HG02885 (cell line): Measurements from ENCODE around the gene PARK7.

Experiments
- ATAC-seq: cut with Tn5 transposase; IDR thresholded peaks from one replicate; pipeline ENCODE4 v1.9.1; 2021; ENCODE audit warnings: mild to moderate bottlenecking; ENCODE audit not compliant: unreplicated experiment, poor library complexity

Gene PARK7

GRCh38 chr1:8004803-8005573 lies 43.5 kb downstream of the PARK7 start:
- ATAC-seq, result no peak

- no peak for ATAC-seq
Observed at GRCh38 chr1:8006037-8006963, 44.8 kb downstream of the PARK7 start.

- ATAC-seq, result no peak
Observed at GRCh38 chr1:8009043-8010002, 47.8 kb downstream of the PARK7 start.

DNA sequence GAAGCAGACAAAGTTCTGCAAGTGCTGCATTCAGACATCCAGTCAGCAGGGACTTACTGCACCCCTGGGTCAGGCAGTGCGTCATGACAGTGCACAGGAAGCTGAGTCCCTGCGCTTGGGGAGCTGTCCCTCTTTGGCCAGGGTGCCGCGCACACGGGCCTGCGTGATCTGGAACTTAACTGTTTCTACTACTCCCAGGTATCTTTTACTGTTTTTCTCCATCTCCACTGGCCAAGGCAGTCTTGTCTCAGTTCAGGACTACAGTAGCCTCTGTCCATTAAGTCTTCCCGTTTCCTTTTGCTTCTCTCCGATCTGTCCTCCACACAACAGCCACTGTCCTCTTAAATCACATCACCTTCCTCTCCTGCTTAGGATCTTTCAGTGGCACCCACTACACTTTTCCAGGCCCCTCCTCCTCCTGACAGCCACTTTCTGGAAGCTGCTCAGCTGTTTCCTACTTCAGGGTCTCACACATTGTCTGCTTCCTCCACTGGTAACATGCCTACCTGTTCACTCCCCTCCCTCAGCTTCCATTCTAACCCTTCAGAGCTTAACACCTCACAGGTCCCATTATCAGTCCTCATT lies 48.7 kb downstream of the PARK7 start:
- ATAC-seq, result no peak

GRCh38 chr1:8011016-8011415 lies 49.5 kb downstream of the PARK7 start:
- ATAC-seq, result no peak

GRCh38 chr1:8011923-8012858 lies 50.7 kb downstream of the PARK7 start:
- ATAC-seq, result no peak

GRCh38 chr1:8012955-8013354 lies 51.4 kb downstream of the PARK7 start:
- ATAC-seq, result no peak

- ATAC-seq, result no peak
Observed at GRCh38 chr1:8013399-8013798, 51.9 kb downstream of the PARK7 start.

DNA sequence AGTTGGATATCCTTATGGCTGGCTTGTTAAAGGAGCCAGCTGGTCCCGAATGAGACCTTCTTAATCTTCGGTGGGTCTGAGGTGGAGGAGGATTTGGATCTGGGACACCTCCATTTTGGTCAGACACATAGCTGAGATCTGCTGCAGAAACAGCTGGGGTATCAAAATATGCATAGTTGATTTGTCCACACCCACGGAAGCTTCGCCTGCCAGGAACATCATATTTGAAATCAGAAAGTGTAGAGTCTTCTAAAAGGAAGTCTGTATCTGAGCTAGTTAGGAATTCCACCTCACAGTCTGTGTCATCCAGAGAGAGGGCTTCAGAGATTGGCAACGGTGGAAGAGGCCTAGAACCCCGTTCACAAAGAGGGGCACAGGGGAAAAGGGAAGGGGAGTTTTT lies 52.3 kb downstream of the PARK7 start:
- ATAC-seq, result no peak

GRCh38 chr1:8014381-8014988 lies 53.0 kb downstream of the PARK7 start:
- no peak for ATAC-seq

DNA sequence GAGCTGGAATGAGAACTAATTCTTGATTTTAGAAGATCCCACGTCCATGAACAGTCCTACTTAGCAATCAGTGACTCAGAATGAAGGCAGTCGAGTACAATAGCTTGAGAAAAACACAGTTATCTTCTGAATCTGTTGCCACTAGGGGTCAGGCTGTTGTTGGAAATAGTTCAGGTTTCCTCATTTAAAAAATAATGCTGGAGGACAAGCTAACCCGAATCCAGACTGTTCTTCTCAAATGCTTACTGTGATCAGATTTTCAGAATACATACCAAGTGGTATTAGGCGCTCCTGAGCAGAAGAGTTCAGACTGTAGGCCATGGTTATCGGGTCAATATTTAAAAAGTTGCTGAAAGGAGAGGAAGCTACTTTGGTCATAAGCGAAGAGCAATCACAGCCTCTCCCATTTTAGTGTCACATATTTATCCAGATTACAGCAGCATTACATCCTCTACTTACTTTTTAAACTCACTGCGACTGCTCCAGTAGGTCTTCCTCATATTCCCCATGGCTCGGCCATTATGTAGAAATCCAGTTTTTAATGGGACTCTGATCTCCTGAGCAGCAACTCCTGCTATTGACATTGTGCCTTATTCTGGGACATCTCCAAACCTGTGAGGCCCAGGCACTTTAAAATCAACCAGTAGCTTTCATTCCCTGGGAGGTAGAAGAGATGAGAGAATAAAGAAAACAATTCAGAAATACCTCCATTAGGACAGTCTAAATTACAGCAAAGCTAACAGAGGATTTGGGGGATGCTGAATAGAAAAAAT lies 53.7 kb downstream of the PARK7 start:
- no peak for ATAC-seq

DNA sequence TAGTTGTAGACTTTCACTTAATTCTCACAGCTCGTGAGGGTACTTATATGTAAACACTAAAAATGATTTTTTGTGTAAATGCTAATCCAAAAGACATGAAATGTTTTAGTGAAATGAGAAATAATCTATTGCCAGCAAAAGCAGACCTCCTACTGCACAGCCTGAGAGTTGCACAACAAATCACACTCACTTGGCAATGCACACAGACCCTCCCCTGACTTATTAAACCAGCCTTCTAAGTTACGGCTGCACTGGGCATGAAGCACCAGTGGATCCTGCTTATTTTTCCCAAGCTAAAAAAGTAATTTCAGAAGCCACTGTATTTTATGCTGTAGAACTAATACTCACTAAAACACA lies 54.3 kb downstream of the PARK7 start:
- ATAC-seq, result no peak

DNA sequence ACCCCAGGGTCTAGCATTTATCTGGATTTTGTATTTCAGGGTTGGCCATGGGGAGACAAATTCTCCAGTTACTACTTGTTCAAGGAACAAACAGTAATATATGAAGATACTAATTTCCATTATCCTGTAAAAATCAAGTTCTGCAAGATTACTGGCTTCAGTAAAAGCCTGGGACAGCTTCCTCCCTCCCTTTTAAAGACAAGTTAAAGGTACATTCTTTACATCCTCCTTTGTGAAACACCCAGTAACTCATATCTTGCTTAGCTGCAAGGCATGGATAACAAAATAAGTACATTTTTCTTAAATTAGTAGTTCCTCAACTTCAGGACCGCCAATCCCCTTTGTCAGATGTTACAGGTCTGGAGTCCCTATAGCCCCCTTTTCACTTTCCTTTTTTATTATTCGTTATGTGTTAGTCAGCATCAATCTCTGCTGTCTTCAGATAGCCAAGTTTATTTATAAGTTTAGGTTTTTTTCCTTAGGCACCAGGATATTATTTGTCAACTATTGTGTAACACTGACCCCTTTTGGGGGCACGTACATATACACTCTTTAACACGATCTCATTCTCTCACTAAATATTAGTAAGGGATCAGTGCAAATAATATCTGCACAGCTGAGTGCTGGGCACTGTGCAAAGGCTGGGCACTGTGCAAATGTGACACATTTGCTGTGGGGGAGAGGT lies 54.8 kb downstream of the PARK7 start:
- no peak for ATAC-seq

- ATAC-seq, result no peak
Observed at GRCh38 chr1:8016895-8017241, 55.4 kb downstream of the PARK7 start.

- no peak for ATAC-seq
Observed at GRCh38 chr1:8017495-8018197, 56.1 kb downstream of the PARK7 start.

GRCh38 chr1:8018492-8019228 lies 57.1 kb downstream of the PARK7 start:
- no peak for ATAC-seq
